NCI-H82 (cell line): ENCODE data around the gene TTC27.
"Not testable (repeated sequence)": the region's sequence is repeated elsewhere in the genome, so short reads cannot be mapped to it uniquely, and the experiment has no call there.

Experiments
- DNase-seq: peaks from one replicate; lab custom pipeline; 2025; lab: John Stamatoyannopoulos, UW

The TTC27 gene

DNA sequence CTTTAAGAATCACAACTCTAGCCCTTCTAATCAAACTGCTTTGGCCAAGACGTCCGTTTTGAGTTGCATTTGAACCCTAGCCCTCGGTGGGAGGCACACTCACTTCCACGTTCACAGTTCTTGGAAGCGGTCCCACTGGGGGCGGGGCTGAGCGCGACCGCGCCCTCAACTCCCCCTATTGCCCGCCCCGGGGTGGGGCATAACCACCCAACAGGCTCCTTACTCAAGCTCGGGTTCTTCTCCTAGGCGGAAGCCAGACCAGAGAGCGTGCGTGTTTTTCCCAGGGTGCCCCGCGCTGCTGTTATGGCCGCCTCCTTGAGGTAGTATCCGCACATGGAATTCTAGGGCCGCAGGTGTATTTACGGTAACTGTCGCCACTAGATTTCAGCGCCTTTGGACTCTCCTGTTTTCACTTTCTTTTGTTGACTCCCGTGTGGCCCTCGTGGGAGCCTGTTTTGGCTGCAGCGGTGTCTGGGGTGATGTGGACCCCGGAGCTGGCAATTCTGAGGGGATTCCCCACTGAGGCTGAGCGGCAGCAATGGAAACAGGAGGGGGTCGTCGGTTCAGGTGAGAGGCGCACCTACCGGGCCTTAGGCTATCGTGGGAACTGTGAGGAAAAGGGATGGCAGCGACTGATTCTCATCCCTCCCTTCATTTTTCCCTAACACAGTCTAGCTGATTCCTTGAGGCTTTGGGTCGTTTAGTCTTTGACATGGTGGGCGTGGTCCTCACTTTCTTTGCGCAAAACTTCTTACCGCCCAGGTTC lies at the start of gene TTC27:
TTC27 (plus strand) TSS at position 237 of the 766 bp plus-strand sequence; CDS start at position 480, 243 bp downstream.
- peak; percentile 98 for DNase-seq

DNA sequence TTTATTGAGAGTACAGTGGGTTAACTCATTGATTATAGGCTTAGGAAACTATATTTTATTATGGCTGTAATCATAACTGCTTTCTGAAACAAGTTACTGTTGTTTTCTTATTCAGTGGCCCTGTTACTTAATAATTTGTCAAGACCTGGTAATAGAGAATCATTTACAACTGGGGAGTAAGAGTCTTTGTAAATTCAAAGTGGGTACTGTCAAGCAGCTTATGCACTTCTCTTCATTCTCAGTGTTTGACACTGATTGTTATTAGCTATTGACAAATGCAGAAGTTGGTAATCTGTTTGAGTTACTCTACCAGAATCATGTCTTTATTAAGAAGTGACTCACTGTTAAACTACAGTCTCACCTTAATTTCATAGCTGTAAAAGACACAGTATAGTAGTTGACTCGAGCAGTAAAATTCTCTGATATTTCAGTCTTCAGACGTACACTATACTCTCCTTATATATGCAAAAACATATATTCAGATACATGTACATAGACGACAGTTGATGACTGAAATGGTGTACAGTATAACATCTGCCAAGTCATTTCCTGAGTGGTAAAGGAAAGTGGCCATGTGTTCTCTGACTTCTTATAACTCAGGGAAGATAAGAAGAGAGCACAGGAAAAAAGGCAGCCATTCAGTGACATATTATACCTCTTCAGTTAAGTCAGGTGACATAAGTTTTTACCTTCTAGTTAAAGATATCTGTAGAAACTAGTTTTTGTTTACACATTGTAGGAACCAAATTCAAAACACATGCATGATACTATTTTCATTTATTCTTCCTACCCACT lies 36.0 kb upstream of the TTC27 start:
- no peak for DNase-seq

DNA sequence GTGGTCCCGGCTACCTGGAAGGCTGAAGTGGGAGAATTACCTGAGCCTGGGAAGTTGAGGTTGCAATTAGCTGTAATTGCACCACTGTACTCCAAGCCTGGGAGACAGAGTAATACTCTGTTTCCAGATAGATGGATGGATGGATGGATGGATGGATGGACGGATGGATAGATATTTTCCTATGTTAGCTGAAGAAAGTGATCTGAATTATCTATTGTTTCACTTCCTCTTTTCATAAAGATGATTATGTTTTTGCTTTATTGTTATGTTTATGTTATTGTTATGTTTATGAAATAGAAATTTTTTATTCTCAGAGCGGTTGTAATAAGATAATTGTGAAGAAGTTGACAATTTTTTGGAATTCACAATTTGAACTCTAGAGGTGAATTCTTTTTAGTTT lies 33.3 kb upstream of the TTC27 start:
- no peak for DNase-seq

DNA sequence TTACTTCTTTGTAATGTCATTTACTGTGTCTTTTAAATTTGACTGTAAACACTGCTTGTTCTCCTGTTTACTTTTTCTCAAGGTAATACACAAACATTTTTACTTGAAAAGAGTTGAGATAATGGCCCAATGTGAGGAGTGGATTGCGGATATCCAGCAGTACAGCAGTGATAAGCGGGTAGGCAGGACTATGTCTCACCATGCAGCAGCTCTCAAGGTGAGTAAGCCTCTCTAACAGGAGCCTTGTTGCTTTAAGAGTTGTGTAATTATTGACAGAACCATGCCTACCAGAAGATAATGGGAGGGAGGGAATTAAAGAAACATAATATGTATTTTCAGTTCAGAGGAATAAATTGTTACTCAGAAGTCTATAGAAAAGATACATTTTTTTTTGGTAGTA lies 16.5 kb upstream of the TTC27 start:
- no peak for DNase-seq

DNA sequence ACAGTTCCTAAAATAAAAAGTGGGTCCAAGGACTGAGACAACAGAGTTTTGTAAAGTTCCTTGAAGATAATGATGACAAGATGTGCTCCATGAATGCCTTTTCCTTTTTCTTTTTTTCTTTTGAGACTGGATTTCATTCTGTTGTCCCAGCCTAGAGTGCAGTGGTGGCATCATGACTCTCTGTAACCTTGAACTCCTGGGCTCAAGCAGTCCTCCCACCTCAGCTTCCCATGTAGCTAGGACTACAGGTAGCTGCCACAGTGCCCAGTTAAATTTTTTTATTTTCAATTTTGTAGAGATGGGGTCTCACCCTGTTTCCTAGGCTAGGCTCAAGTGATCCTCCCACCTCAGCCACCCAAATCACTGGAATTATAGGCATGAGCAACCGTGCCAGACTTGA lies 16.1 kb upstream of the TTC27 start:
- DNase-seq, result no peak

DNA sequence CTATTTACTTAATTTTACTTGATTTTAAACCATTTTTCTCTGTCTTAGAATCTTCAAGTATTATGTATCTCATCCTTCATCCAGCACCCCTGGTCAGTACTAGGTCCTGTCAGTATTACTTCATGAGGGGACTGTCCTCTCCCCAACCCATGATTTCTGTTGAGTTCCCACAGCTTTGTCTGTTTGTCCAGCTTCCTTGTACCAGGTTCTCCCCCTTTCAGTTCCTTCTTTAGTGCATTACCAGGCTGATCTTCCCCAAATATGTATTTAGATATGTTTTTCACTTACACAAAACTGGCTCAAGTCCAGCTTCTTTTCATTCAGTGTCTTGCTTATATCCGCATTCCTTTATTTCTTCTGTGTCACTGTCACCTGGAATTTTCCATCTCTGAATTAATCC lies 13.8 kb upstream of the TTC27 start:
- no peak for DNase-seq

DNA sequence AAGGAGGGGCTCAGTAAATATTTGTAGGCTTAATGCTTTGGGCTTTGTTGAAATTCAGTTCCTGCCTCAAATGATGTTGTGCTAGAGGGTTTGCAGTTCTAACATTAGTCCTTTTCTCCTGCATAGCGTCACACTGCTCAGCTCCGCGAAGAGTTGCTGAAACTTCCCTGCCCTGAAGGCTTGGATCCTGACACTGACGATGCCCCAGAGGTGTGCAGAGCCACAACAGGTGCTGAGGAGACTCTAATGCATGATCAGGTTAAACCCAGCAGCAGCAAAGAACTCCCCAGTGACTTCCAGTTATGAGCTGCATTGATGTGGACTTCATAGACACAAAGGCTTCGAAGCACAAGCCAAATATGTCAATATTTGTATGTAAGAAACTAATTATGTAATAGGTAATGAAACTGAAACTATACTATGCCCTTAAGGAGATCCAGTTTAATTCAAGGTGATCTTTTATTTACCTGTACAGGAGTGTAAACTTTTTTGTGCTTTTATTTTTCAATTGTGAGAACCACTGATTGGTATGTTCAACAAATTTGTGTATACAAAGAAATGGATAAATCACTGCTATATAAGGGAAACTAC lies 10.2 kb upstream of the TTC27 start:
- DNase-seq, result no peak

DNA sequence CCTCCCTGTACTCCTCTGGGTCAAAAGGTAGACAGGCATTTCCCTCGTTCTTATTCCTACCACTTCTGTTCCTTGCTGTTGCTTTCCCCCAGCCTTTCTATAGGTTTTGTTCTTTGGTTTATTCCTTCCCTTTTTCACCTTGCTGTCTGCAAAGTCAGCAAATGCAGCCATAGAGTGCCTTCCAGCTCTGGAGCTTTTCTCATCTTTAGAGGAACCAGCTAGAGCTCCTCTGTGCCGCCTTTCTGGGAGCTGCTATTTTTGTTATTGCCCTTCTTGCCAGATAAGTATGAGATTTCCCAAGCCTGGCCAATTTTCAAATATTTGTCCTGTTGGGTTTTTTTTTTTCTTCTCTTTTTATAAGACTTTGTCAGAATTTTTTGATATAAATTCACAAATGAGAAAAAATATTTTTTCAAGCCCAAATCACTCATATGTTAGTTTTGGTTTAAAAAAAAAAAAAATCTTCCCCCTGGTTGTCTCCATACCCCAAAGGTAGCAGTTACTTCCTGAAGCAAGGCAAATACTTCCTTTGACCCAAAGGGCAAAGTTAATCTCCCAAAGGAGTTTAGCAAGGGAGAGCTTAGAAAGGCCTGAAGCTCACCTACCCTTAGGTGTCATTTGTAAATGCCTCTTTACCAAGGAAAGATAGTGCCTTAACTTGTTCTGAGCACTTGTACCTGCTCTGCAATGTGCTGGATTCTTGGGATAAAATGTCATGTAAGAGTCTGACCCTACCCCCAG lies 5.1 kb upstream of the TTC27 start:
- no peak for DNase-seq

DNA sequence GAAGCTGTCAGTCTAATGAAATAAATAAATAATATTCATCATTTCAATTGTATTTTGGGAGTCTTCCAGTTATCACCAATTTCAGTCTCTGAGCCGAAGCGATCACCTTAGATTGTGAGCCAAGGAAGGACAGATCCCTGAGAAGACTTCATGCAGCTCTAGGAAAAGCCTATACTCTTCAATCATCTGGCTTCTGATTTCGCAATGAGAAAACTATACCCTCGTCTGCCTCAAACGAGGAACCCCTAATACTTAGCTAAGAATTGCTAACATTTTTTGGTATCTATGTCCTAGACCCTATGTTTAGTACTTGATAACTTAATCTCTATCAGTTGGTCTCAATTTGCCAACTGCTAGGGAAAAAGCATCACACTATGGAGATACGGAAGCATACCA lies 4.5 kb upstream of the TTC27 start:
- DNase-seq, result no peak

DNA sequence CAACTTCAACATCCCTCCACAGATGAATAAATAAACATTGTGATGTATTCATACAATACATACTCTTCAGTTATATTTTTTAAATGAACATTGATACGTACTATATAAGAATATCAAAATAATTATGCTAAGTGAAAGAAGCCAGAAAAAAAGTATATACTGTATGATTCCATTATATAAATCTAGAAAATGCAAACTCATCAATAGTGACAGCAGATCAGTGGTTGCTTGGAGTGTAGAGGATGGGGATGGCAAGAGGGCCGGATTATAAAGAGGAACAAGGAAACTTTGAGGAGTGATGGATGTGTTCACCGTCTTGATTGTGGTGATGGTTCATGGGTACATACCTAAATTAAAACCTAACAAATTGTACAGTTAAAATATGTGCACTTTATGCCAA lies 3.0 kb upstream of the TTC27 start:
- no peak for DNase-seq

DNA sequence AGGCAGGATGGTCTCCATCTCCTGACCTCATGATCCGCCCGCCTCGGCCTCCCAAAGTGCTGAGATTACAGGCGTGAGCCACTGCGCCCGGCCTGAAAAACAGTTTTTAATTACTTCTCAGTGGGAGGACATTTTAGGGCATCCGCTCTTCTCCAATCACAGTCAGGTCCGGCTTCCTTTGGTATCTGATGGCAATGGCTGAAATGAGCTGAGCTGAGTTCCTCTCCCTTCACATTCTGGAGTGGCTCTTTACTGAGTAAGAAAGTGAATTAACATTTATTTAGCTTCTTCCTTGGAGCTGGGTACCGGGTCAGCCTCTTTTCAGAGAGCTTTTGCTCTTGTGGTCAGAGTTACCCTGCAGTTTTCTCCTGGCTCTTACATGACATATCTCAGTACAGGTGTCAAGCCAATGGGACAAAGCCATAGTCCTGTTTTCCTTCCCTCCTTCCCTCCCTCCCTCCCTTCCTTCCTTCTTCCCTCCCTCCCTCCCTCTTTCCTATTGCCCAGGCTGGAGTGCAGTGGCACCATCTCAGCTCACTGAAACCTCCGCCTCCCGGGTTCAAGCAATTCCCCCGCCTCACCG lies 1.1 kb upstream of the TTC27 start:
- DNase-seq, result no peak

DNA sequence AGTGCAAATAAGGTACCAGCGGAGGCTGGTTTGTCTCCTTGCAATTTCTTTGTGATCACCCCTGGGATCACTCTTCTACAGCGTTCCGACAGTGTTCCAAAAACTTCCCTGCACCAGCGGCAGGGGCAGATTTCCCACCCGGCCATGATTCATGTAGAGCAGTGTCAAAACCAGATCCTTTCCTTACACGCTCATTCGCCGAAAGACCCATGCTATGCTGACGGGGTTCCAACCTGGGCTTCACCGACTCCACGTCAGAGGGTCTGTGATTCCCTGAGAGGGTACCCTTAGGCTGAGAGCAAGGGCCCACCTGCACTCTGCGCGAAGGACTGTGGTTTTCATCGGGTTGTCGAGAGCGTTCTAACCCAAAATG lies 423 bp upstream of the TTC27 start:
- no peak for DNase-seq

DNA sequence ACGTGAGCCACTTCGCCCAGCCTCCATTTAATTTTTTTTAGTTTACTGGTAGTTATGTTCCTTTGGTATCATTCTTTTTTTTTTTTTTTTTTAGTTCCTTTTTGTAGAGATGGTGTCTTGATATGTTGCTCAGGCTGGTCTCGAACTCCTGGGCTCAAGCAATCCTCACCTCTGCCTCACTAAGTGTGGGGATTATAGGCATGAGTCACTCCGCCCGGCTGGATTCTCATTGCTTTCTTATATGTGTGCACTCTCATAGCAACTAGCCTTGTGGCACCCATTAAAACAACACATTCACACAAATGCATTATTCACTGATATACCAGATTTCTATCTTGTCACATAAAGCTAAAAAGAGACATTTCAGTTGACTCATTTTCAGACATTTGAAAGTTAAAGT lies 4.2 kb downstream of the TTC27 start:
- DNase-seq, result peak; percentile 4

DNA sequence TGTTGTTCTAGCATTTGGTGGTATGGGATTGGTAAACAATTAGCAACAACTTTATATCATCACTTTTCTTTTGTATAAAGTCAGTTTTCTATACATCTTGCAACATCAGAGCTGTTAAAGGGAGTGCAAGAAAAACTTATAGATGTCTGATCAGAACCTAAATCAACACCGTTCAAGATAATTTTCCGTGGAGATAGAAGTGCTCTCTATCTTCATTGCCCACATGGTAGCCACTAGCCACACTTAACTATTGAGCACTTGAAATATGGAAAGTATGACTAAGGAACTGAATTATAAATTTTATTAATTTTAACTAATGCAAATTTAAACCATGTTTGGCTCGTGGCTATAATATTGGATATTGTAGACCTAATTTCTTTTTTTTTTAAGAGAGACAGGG lies 5.2 kb downstream of the TTC27 start:
- DNase-seq, result no peak

DNA sequence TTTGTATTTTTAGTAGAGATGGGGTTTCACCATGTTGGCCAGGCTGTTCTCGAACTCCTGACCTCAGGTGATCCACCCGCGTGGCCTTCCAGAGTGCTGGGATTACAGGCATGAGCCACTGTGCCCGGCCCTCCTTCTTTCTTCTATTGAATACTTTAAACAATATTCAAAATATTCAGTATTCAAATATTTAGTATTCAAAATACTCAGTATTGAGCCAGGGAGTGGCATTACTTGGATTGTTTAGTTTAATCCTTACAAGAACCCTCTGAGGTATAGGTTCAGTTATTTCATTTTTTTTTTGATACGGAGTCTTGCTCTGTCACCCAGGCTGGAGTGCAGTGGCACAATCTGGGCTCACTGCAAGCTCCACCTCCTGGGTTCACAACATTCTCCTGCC lies 10.7 kb downstream of the TTC27 start:
- not testable (repeated sequence) for DNase-seq

DNA sequence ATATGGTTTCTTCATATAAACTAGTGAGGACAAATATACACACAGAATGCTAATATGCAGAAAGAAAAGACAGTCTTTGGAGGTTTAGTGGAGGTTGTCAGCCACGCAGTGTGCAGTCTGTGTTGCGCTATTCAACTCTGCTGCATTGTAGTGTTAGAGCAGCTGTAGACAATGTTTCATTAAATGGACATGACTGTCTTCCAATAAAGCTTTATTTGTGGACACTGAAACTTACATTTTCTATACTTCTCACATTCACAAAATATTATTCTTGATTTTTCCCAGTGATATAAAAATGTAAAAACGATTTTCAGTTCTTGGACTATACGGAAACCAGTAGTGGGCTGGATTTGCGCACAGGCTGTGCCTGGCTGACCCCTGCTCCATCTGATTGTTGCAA lies 13.3 kb downstream of the TTC27 start:
- no peak for DNase-seq

DNA sequence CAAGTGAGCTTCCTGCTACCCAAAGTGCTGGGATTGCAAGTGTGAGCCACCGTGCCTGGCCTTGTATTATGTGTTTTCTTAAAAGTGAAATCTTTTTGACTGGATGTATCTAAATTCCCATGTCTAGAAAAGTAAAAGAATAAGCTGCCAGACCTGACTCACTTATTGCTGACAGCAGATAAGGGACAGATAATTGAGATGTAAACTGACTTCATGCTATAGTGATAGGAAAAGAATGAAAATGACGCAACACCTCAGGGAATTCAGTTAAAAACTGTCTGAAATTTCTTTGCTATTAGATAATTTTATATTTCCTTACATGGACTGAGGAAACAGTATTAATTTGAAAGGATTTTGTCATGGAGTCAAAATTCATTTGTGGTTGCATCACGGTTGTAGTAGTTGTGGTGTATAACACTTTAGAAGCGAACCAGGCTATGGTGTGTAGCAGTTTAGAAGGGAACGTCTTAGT lies 19.4 kb downstream of the TTC27 start:
- DNase-seq, result no peak

DNA sequence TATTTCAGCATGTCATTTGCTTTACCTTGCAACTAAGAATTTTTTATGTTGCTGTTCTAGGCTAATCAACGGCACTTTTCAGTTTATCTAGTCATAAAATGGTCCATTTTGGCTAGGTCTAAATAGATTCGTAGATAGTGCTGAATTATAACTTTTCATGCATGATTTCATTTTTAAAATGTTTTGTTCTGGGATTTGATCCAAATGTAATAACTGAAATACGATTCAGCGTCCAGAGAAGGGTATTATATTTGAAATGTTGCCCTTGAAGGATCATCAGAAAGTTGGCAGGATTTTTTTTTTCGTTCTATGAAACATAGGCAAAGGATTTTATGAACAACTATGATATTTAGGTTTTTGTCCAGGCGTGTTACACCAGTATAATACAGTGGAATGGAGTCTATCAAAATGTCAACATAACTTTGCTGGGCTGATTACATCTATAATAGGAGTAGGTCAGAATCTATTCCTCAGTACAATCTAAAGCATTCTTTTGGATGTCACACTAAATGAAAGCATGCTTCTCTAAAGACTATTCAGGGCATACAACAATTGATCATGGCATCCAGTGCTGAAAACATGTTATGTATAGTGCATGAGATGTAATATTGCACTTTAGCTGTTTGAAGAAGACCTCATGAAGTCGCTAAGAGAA lies 24.8 kb downstream of the TTC27 start:
- DNase-seq, result no peak

DNA sequence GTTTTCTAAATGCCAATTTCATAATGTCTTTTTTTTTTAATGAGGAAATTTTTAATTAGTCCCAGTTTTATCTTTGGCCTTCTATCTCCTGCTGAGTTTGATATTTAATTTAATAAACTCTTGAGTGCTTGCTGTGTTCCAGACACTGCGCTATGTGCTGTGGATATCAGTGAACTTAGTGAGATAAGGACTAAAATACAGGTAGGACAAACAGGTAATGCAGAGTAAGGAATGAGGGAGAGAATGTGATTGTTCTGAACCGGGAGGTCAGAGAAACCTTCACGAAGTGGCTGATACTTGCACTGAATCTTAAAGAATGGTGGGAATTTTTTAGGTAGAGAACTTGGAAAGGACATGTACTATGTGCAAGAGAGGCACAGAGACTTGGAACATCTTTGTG lies 28.2 kb downstream of the TTC27 start:
- no peak for DNase-seq

DNA sequence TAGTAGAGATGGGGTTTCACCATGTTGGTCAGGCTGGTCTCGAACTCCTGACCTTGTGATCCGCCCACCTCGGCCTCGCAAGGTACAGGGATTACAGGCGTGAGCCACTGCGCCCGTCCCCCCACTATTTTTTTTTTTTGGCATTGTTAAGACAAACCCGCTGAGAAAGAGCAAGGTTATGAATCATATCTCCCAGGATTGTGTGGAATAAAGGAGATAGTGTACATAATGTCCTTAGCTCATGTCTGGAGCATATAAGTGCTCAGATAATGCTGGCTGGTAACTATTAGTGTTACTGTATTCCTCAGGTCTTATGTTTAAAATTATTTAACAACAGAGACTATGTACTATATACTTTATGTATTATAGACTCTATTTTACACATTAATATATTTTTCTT lies 36.0 kb downstream of the TTC27 start:
- DNase-seq, result no peak

DNA sequence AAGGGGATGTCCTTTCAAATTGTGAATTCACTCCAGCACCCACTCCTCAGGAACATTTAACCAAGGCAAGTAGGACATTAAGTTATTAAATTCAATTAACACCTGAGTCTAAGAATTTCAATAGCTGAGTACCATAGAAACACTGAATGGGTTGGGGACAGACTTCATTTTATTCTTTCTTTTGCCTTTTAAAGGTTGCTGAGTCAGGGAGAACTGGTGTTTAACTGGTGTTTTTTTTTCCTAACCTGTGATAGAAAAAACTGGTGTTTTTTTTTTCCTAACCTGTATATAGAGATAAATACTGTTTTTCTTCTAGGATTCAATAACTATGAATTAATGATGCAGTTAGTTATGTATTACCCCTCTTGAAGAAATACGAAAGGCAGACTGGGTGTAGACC lies 38.9 kb downstream of the TTC27 start:
- no peak for DNase-seq

DNA sequence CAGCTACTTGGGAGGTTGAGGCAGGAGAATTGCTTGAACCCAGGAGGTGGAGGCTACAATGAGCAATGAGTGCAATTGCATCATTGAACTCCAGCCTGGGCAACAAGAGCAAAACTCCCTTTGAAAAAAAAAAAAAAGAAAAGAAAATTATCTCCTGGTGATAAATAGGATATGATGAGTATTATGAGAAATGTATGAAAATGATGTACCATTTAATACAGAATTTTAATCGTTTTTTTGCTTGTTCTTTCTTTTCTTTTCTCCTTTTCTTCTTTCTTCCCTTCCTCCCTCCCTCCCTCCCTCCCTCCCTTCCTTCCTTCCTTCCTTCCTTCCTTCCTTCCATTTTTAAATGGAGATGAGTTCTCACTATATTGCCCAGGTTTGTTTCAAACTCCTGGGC lies 40.4 kb downstream of the TTC27 start:
- DNase-seq, result no peak
